Mucosa of descending colon (tissue), 3 donors: ENCODE measurements around the gene CEP72. TPM values are rescaled to one million over a fixed set of nuclear protein-coding genes. Genes with fewer than 3 reads are reported as not detected.

Experiments used
- ATAC-seq: fragments of 200-7000 bp; cut with Tn5 transposase; one replicate; pipeline ENCODE4 v1.9.1; 2020; ENCODE audit warnings: mild to moderate bottlenecking, moderate library complexity
- DNase-seq, 3 donors: peaks; one replicate each; pipeline ENCODE4 v3.0.0-alpha.2; 2020
- H3K36me3 ChIP-seq: fragments of 200-600 bp; one replicate; pipeline ENCODE4 v1.8.0; 2021; ENCODE audit warnings: low read depth, mild to moderate bottlenecking
- H3K4me1 ChIP-seq: fragments of 200-600 bp; one replicate; pipeline ENCODE4 v1.8.0; 2021; ENCODE audit warnings: low read depth, mild to moderate bottlenecking
- H3K4me3 ChIP-seq: fragments of 200-600 bp; one replicate; pipeline ENCODE4 v1.8.0; 2021; ENCODE audit warnings: mild to moderate bottlenecking
- H3K9me3 ChIP-seq: fragments of 200-600 bp; one replicate; pipeline ENCODE4 v1.8.0; 2021; ENCODE audit warnings: mild to moderate bottlenecking
- CTCF ChIP-seq: fragments of 200-600 bp; IDR thresholded peaks from one replicate; pipeline ENCODE4 v1.8.0; 2022; ENCODE audit warnings: antibody characterized with exemption, mild to moderate bottlenecking
- intact Hi-C, 2 donors: fragments of 100-400 bp; cut with DNase I in 1 of 2; cut with micrococcal nuclease in 1 of 2; formaldehyde crosslinking; loops; one replicate each; pipeline versions ENCODE4 v1.11.0 to v1.11.1; 2022; cut with DNase I, micrococcal nuclease
- total RNA-seq, 3 donors: library from RNA; stranded (reverse); fragmentation: NEBNext Ultra II Directional in 2 of 3; extraction: Animal tissue kit (Norgen Biotek cat#: 25700) in 2 of 3; gene quantifications; one replicate each; pipeline versions ENCODE4 v1.2.1 to v1.2.4, GENCODE V29; 2021 to 2023
- donor health status: DM: no; HTN: no; CAD: no; lungs with moderate emphysema.
- donor health status: DM: no; HTN: no; CAD: no.
- donor health status: DM: no; HTN: yes; CAD: no.

The CEP72 gene
- total RNA-seq, 3 donors from 2014 or later, result 7.3 to 9.7 (median 8.8) TPM

GRCh38 chr5:610011-610743, 2.0 kb upstream of the CEP72 start:
- no peak for TF ChIP-seq CTCF
- DNase-seq, result peak in 1 of 3 donors; percentile 40
- no peaks in the 10 kb centered on the region for H3K36me3 ChIP-seq
- intact Hi-C loops, result no loop called here
- no peak overlapping the region for H3K4me3 ChIP-seq
- H3K9me3 ChIP-seq, result no peaks in the 10 kb centered on the region
- H3K4me1 ChIP-seq, result no peaks in the 10 kb centered on the region
- ATAC-seq, result no peak

- TF ChIP-seq CTCF, result no peak
- Histone ChIP-seq H3K36me3 (no peaks in the 10 kb centered on the region), H3K9me3 (no peaks in the 10 kb centered on the region), H3K4me1 (no peaks in the 10 kb centered on the region), H3K4me3 (no peak overlapping the region)
- peak in 1 of 3 donors; percentile 38 for DNase-seq
- ATAC-seq, result no peak
- intact Hi-C loops, result no loop called here
Measured at GRCh38 chr5:610744-611730, 1.1 kb upstream of the CEP72 start.

DNA sequence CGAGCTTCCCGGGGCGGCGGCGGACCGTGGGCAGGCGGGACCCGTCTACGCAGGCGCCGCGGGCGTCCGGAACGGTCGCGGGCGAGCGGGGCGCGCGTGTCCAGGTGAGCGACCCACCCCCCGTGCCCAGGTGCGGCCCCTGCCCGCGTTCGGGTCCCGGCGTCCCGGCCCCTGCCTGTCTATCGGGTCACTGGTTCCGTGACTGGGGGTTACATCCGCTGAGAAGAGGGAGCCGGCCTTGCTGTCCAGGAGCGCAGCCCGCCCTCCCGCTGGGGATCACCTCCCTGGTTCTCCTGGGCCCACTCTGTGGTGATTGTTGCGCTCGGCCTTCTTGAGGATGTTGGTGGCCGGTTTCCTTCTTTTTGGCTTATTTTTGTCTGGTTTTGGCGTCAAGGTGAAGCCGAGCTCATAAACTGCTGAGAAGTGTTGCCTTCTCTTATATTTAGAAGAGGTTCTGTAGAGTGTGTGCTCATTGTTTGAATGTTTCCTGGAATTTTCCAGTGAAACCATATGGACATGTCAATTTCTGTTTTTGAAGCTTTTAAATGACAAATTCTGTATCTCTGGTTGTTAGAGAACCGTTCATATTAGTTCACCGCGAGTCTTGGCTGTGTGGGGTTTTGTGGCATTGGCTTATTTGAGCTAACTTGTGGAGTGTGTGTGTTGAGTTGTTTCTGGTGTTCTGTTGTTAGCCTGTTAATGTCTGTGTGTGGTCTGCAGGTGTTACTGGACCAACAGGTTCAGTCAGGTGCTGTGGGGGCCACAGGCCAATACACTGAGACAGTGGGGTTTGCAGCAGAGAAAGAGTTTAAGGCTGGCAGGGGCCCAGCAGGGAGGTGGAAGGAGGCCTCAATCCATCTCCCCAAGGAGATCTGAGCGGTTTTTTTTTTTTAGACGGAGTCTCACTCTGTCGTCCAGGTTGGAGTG, 621 bp downstream of the CEP72 start:
- H3K9me3 ChIP-seq, result no peaks in the 10 kb centered on the region
- TF ChIP-seq CTCF, result no peak
- H3K4me1 ChIP-seq, result no peaks in the 10 kb centered on the region
- ATAC-seq (peak; percentile 36), DNase-seq (peak in 1 of 3 donors; percentile 9)
- H3K4me3 ChIP-seq, result peak overlapping the region; percentile 59
- intact Hi-C loops, result no loop called here
- no peaks in the 10 kb centered on the region for H3K36me3 ChIP-seq

DNA sequence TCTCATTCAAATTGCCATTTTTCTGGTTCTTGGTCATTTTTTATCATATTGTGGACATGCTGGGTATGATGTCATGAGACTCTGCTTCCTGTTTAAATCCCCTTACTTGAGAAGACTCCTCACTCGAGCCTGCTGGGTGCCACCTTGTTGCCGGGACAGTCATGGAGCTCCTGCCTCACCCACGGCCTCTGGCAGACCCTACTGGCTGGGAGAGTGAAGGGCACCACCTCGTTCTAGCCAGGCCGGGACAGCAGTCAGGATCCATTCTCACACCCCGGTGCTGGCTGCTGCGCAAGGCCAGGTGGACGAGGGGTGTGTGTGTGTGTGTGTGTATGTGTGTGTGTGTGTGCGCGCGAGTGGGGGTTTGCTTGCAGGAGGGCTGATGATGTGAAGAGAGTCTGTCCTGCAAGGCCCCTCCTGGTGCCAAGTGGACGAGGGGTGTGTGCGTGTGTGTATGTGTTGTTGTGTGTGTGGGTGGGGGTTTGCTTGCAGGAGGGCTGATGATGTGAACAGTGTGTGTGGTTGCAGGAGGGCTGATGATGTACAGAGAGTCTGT, 4.4 kb downstream of the CEP72 start:
- H3K9me3 ChIP-seq, result no peaks in the 10 kb centered on the region
- ATAC-seq, result no peak
- H3K36me3 ChIP-seq, result no peaks in the 10 kb centered on the region
- TF ChIP-seq CTCF, result no peak
- DNase-seq, result peak in 1 of 3 donors; percentile 34
- H3K4me1 ChIP-seq, result no peaks in the 10 kb centered on the region
- no peak overlapping the region for H3K4me3 ChIP-seq
- intact Hi-C loops, result no loop called here

- TF ChIP-seq CTCF, result no peak
- intact Hi-C loops, result no loop called here
- H3K36me3 ChIP-seq, result no peaks in the 10 kb centered on the region
- DNase-seq (peak in 1 of 3 donors; percentile 1), ATAC-seq (no peak)
- no peaks in the 10 kb centered on the region for H3K4me1 ChIP-seq
- no peak overlapping the region for H3K4me3 ChIP-seq
- H3K9me3 ChIP-seq, result no peaks in the 10 kb centered on the region
Measured at GRCh38 chr5:617896-618295, 5.8 kb downstream of the CEP72 start.
